Panc1 (cell line): ENCODE data around the gene RRBP1. TPM values are rescaled to one million over a fixed set of nuclear protein-coding genes. Genes with fewer than 3 reads are reported as not detected.

ENCODE experiments used
- ATAC-seq: fragments of 200-7000 bp; cut with Tn5 transposase; 2 replicates; pipeline ENCODE4 v1.9.1; 2020; ENCODE audit warnings: mild to moderate bottlenecking, moderate library complexity
- BruUV-seq: library from RNA; stranded (reverse); fragments of 400-500 nt; replicated peaks from 2 replicates; lab custom pipeline; 2021; lab: Mats Ljungman, UMichigan
- CTCF ChIA-PET: fragments of 300-600 bp; sonication (Branson Sonifier 250); formaldehyde crosslinking; loops from one replicate; lab custom pipeline; 2022; ENCODE audit warnings: antibody characterized with exemption; lab: Charles Lee
- POLR2A ChIA-PET: fragments of 300-600 bp; sonication (Branson Sonifier 250); formaldehyde crosslinking; loops from one replicate; lab custom pipeline; 2022; ENCODE audit warnings: antibody characterized with exemption; lab: Charles Lee
- DNase-seq: peaks from one replicate; pipeline ENCODE4 v3.0.0-alpha.2; 2010; ENCODE audit warnings: low read depth, low spot score
- H3K27ac ChIP-seq: 2 replicates; pipeline ENCODE4 v1.5.1; 2011; ENCODE audit warnings: mild to moderate bottlenecking, low read length, inconsistent platforms
- H3K27me3 ChIP-seq: fragments of 200-500 bp; sonication (Bioruptor generic); 2 replicates; pipeline ENCODE4 v1.6.0; 2014; ENCODE audit warnings: low read length, inconsistent platforms; ENCODE audit not compliant: control insufficient read depth, insufficient read depth
- H3K36me3 ChIP-seq: fragments of 200-500 bp; sonication (Bioruptor generic); 2 replicates; pipeline ENCODE4 v1.5.1; 2014; ENCODE audit warnings: inconsistent platforms, mild to moderate bottlenecking, low read length, moderate library complexity; ENCODE audit not compliant: control insufficient read depth, insufficient read depth
- H3K4me1 ChIP-seq: 2 replicates; pipeline ENCODE4 v1.5.1; 2011; ENCODE audit warnings: inconsistent platforms, mild to moderate bottlenecking, low read length, moderate library complexity; ENCODE audit not compliant: control insufficient read depth, insufficient read depth
- H3K4me3 ChIP-seq, 2 experiments: 2 replicates each; pipeline ENCODE4 v1.5.1; 2011 to 2012; ENCODE audit warnings: low read depth in 2 of 2, low read length in 2 of 2, mild to moderate bottlenecking in 2 of 2, inconsistent platforms in 1 of 2, moderate library complexity in 1 of 2
- H3K9me3 ChIP-seq: fragments of 200-500 bp; sonication (Bioruptor generic); 2 replicates; pipeline ENCODE4 v1.5.1; 2014; ENCODE audit warnings: low read depth, mild to moderate bottlenecking, inconsistent platforms, low read length, moderate library complexity; ENCODE audit not compliant: control insufficient read depth, insufficient read depth
- POLR2AphosphoS5 ChIP-seq: IDR thresholded peaks from 2 replicates; pipeline ENCODE4 v1.6.1; 2012; ENCODE audit warnings: mild to moderate bottlenecking, low read depth, low read length, moderate library complexity
- SIN3A ChIP-seq: IDR thresholded peaks from 2 replicates; pipeline ENCODE4 v1.6.1; 2012; ENCODE audit warnings: low read depth, mild to moderate bottlenecking, low read length, moderate library complexity, borderline replicate concordance; ENCODE audit not compliant: insufficient read depth
- TCF7L2 ChIP-seq: IDR thresholded peaks from 2 replicates; pipeline ENCODE4 v1.6.1; 2011; ENCODE audit warnings: mild to moderate bottlenecking, low read depth, low read length, inconsistent platforms
- in situ Hi-C: cut with HindIII; loops from 2 replicates; pipeline ENCODE4 v1.10.0; 2016; ENCODE audit warnings: low sequenced_read_pairs, low pct_unique_long_range_greater_than_20kb
- intact Hi-C: fragments of 100-400 bp; cut with micrococcal nuclease; formaldehyde crosslinking; loops from one replicate; pipeline ENCODE4 v1.10.0; 2022; ENCODE audit not compliant: unreplicated experiment
- total RNA-seq: library from RNA; stranded (reverse); gene quantifications from one replicate; pipeline ENCODE4 v1.2.1, GENCODE V29; 2021; ENCODE audit not compliant: unreplicated experiment
- TF ChIP-seq, protein P1 (sequence below), 2 experiments: IDR thresholded peaks; 2 replicates each; pipeline ENCODE4 v1.6.1; 2011 to 2012; ENCODE audit warnings: low read depth in 2 of 2, control low read depth in 1 of 2, low read length in 1 of 2, mild to moderate bottlenecking in 1 of 2, moderate library complexity in 1 of 2; ENCODE audit not compliant: insufficient read depth in 1 of 2
- TF ChIP-seq, protein P2 (sequence below): fragments of 450-650 bp; IDR thresholded peaks from 2 replicates; pipeline ENCODE4 v1.5.1; 2017; ENCODE audit warnings: mild to moderate bottlenecking

The RRBP1 gene
- total RNA-seq, 1 experiment from 2014 or later: 152 TPM

DNA sequence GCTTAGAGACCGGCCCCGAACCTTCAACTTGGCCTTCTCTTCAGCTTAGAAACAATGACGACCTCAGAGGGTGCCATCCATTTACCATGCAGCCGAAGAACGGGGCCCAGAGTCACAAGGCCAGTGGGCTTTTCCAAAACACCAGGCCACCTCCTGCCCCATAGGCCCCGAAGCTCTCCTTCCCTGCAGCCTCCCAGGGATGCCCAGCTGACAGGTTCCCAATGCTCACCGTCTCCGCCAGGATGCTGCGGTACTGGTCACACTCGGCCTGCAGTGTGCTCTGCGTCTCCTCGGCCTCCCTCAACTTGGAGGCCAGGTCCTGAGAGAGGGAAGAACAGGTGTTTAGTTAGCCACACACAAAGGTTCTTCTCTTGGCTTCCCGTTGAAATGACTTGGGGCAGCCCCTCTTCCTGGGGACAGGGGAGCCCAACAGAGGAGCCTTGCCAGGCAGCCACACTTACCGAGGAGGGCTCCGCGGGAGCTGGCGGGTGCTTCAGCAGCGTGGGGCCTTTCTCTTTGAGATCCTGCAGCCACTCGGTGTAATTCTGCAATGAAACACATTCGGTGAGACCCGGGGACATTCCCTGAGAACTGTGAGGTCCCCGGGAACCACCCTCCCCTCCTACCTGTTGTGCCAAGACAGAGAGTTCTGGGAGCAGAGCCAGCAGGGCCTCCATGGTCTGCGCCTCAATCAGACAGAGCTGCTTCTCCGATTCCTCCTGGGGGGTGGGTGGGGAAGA is 60.6 kb downstream of the RRBP1 start:
- no peaks in the 10 kb centered on the region; the same call in none of the 2 replicates for H3K36me3 ChIP-seq

DNA sequence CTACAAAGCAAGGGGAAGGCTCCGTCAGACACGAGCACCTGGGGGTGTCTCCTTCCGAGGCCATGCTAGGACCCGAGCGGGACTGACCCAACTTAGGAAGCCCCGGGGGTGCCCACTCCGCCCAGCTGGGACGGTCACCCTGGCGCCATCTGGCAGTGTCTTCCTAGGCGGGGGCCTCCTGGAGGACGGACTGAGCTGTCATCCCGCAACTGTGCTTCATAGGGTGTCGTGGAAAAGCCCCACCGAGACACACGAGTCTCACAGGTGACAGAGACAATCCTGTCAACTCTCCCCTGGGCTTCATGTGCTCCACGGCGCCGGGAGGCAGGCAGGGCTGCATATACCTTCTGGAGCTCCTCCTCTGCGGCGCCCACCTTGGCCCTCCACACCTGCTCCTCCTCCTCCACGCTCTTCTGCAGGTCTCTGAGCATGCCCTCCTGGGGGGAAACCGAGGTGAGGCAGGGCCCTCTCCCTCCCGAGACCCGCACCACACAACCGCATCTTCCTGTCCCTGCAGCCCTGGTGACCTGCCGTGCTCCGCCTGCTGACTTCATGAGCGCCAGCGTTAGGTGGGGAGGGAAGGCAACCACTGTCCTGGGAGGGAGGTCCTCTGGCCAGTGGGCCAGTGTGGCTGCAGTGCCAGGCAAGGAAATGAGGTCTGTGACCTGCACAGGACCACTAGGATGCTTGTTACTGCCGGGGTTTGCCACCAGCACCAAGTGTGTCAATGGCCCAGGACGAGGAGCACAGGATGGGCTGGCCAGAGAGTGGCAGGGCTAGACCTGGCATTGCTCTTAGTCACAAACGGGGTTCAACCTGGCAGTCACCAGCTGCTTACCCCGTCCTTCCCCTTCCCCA is 61.4 kb downstream of the RRBP1 start:
- in situ Hi-C loops: no loop called here
- no TSS peak for BruUV-seq

More for the DNA sequence above, 60.6 kb downstream of the RRBP1 start:
- CTCF ChIA-PET: interaction anchor here (0.5 to 0.6 kb wide), 2 partner anchors 117 to 454 kb away, joined by 4 to 6 read pairs; no protein-coding TSS in a partner anchor
- POLR2A ChIA-PET: no interaction called here
- Histone ChIP-seq H3K9me3 (no peaks in the 10 kb centered on the region), H3K4me3 (no peak overlapping the region), H3K27me3 (no peaks in the 10 kb centered on the region), H3K27ac (no peak overlapping the region), H3K4me1 (peaks cover 3% of the 10 kb centered on the region; the same call in 1 of the 2 replicates)
- BruUV-seq: no TSS peak
- intact Hi-C loops: no loop called here
- in situ Hi-C loops: no loop called here
- no peak for ATAC-seq
- TF ChIP-seq SIN3A: no peak
- TF ChIP-seq TCF7L2: no peak
- TF ChIP-seq POLR2AphosphoS5: no peak
- TF ChIP-seq, protein P1, sequence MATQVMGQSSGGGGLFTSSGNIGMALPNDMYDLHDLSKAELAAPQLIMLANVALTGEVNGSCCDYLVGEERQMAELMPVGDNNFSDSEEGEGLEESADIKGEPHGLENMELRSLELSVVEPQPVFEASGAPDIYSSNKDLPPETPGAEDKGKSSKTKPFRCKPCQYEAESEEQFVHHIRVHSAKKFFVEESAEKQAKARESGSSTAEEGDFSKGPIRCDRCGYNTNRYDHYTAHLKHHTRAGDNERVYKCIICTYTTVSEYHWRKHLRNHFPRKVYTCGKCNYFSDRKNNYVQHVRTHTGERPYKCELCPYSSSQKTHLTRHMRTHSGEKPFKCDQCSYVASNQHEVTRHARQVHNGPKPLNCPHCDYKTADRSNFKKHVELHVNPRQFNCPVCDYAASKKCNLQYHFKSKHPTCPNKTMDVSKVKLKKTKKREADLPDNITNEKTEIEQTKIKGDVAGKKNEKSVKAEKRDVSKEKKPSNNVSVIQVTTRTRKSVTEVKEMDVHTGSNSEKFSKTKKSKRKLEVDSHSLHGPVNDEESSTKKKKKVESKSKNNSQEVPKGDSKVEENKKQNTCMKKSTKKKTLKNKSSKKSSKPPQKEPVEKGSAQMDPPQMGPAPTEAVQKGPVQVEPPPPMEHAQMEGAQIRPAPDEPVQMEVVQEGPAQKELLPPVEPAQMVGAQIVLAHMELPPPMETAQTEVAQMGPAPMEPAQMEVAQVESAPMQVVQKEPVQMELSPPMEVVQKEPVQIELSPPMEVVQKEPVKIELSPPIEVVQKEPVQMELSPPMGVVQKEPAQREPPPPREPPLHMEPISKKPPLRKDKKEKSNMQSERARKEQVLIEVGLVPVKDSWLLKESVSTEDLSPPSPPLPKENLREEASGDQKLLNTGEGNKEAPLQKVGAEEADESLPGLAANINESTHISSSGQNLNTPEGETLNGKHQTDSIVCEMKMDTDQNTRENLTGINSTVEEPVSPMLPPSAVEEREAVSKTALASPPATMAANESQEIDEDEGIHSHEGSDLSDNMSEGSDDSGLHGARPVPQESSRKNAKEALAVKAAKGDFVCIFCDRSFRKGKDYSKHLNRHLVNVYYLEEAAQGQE (IDR thresholded peaks at IDR 0.05; ENCODE audit: insufficient read depth in 1 of 2, low read depth in 2 of 2, low read length in 1 of 2): no peak
- TF ChIP-seq, protein P2, sequence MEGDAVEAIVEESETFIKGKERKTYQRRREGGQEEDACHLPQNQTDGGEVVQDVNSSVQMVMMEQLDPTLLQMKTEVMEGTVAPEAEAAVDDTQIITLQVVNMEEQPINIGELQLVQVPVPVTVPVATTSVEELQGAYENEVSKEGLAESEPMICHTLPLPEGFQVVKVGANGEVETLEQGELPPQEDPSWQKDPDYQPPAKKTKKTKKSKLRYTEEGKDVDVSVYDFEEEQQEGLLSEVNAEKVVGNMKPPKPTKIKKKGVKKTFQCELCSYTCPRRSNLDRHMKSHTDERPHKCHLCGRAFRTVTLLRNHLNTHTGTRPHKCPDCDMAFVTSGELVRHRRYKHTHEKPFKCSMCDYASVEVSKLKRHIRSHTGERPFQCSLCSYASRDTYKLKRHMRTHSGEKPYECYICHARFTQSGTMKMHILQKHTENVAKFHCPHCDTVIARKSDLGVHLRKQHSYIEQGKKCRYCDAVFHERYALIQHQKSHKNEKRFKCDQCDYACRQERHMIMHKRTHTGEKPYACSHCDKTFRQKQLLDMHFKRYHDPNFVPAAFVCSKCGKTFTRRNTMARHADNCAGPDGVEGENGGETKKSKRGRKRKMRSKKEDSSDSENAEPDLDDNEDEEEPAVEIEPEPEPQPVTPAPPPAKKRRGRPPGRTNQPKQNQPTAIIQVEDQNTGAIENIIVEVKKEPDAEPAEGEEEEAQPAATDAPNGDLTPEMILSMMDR: no peak
- DNase-seq: no peak

More for the DNA sequence above, 61.4 kb downstream of the RRBP1 start:
- ChIA-PET POLR2A (no interaction called here), CTCF (interaction anchor here (0.5 kb wide), 1 partner anchor 116 kb away, joined by 4 read pairs; no protein-coding TSS in a partner anchor)
- intact Hi-C loops: no loop called here
- Histone ChIP-seq H3K27ac (no peak overlapping the region), H3K4me1 (peaks cover 6% of the 10 kb centered on the region), H3K36me3 (no peaks in the 10 kb centered on the region; the same call in 1 of the 2 replicates), H3K4me3 (no peak overlapping the region), H3K9me3 (no peaks in the 10 kb centered on the region), H3K27me3 (no peaks in the 10 kb centered on the region)
- TF ChIP-seq, protein P2: no peak
- TF ChIP-seq POLR2AphosphoS5: no peak
- no peak for TF ChIP-seq SIN3A
- no peak for DNase-seq
- no peak for ATAC-seq
